Activated CD8-positive, alpha-beta memory T cell treated with anti-CD3 and anti-CD28 coated beads for 1 hour (primary cell): ENCODE data around the gene PLK5.
"Not testable (repeated sequence)": the region's sequence is repeated elsewhere in the genome, so short reads cannot be mapped to it uniquely, and the experiment has no call there.

Experiments used
- DNase-seq, 2 donors: peaks; one replicate each; pipeline ENCODE4 v3.0.0-alpha.2; 2020; ENCODE audit warnings: low read depth in 1 of 2; ENCODE audit errors: extremely low read depth in 1 of 2

The PLK5 gene

DNA sequence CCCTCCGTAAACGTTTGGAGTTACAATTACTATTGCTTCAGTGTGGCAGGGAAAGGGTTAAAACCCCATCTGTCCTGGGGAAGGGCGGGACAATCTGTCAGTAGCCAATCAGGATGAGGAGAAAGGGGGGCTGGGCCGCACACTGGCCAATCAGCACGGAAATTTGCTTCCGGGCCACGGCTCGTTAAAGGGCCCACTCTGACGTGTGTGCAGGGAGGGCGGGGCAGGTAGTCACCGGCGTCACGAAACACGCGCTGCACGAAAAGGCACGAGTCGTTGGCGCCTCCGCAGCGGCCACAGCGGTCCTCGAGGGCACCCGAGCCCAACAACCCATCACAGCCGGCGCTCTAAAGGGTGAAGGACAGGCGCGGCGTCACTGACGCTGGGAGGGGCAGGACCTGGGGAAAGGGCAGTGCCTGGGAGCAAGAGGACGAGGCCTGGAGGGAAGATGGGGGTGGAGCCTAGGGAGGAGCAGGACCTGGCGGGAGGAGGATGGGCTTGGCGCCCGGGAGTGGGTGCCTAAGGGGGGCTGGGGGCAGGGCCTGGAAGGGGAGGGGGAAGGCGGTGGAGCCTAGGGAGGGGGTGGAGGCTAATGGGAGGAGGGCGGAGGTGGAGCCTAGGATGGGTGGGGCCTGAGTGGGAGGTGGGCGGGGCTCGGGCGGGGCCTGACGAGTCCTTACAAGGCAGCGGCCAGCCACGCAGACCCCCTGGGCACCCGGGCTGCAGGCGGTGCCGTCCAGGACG is 15.9 kb upstream of the PLK5 start:
- DNase-seq: peak; percentile 79 to 87

DNA sequence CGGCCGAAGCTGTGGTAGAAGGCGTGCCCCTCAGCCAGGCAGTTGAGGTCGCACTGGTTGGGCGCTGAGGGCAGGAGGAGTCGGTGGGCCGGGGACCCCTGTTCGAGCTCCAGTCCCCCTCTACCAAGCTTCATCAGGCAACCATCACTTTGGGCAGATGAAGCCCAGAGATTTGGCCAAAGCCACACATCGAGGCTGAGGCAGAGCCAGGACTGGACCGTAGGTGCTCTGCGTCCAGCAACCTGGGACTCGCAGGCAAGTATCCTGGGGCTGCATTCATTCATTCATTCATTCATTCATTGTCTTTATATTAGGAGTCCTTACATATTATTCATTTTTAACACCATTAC is 15.4 kb upstream of the PLK5 start:
- no peak for DNase-seq

DNA sequence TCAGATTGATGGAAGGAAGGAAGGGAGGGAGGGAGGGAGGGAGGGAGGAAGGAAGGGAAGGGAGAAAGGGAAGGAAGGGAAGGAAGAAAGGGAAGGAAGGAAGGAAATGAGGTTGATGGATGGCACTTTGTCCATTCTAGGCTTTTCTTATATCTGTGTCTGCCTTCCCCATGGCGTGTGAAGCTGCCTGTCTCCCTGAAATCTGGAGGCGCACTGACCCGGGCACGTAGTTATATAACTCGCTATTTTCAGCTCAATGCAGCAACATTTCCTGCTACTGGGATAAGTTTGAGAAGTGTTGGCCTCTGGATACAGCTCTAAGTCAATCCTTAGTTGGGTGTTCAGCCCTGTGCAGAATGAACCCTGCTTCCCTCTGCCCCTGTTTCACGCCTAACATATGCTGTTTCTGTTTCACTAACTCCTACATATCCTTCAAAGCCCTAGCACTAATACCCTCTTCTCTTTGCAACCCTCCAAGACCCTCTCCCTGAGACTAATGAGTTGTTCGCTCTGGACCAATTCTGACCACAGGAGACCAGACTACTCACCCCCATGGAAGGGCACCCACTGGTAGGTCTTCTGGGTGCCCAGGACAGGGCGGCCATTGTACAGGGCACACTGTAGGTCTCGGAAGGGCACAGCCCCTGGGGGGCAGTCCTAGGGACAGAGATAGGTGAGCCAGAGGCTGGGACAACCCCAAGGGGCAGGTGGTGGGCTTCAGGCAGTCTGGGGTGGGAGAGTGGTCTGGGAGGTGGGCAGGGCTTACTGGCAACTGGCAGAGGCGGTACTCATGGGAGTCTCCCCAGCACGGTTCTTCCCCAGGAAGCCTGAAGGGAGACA is 14.1 kb upstream of the PLK5 start:
- no peak for DNase-seq

- DNase-seq: no peak
Measured at GRCh38 chr19:1510442-1510806, 13.5 kb upstream of the PLK5 start.

- no peak for DNase-seq
Measured at GRCh38 chr19:1510807-1511206, 13.1 kb upstream of the PLK5 start.

DNA sequence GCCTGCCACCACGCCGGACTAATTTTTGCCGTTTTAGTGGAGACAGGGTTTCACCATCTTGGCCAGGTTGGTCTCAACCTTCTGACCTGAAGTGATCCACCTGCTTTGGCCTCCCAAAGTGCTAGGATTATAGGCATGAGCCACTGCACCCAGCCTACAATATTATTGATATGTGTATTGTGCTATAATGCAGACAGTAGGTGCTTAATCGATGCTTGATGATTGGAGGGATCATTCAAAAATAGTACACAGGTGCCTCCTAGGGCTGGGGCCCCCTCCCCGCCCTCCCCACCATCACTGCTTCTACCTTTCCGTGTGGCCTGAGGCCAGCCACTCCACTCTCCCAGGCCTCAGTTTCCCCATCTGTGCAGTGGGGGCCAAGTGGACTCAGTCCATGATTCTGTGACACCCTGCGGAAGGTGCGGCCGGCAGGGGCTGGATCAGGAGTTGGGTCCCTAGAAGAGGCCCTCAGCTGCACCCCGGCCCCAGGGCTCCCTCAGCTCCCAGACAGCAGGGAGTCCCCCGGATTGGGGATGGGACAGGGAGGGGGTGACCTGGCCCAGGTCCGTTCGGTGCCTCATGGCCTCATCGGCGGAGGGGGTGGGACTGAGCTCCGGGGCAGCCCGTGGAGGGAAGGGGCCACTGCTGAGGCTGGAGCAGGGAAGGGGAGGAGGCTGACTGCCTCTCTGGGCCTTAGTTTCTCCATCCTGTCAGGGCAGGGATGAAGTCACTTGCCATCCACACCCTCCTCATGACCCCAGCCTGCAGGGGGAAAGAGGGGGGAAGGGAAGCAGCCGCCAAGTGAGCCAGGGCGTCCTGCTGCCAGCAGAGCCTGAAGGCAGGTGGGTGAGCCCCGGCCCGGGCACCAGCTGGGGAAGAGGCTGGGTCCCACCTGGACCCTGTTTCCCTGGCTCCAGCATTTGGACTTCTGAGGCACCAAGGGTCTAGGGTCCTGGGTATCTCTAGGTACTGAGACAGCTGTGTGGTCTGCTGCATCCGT is 12.3 kb upstream of the PLK5 start:
- no peak for DNase-seq

GRCh38 chr19:1512671-1513498 is 11.0 kb upstream of the PLK5 start, which contains the start of gene ADAMTSL5:
Gene ADAMTSL5 (minus strand): TSS chr19:1513019. CDS start chr19:1510943, 2,076 bp downstream.
- peak in 1 of 2 donors; percentile 47 for DNase-seq

DNA sequence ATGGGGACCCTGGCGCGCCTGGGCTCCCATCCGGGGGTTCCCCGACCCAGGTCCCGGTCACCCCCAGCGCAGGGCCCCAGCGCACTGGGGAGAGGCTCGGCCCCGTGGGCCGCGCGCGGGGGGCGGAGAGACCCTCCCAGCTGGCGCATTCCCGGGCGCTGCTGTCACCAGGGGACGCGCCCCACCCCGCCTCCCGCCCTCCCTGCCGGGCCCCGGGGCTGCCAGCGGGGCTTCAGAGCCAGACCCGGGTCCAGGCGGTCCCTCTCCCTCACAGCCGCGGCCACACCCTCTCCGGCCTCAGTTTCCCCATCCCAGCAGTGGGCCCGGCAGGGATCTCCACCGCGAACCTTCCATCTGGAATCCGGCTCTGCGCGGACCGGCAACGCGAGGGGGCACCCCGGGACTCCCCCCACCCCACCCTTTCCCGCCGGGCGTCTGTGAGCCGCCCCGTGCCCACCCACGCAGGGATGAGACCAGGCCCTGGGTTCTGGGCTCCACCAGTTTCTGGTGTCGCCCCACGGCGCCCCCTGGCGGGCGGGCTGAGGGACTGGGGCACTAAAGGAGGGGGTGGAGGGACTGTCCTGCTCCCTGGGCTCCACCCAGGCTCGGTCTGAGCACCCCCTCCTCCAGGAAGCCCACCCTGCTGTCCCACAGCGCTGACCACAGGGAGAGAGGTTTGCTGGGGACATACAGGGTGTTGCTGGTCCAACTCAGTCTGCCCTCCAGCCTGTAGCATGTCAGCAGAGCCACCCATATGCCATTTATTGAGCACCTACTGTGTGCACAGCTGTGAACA is 10.2 kb upstream of the PLK5 start:
- DNase-seq: peak in 1 of 2 donors; percentile 62

GRCh38 chr19:1514295-1514661 is 9.6 kb upstream of the PLK5 start:
- DNase-seq: no peak

DNA sequence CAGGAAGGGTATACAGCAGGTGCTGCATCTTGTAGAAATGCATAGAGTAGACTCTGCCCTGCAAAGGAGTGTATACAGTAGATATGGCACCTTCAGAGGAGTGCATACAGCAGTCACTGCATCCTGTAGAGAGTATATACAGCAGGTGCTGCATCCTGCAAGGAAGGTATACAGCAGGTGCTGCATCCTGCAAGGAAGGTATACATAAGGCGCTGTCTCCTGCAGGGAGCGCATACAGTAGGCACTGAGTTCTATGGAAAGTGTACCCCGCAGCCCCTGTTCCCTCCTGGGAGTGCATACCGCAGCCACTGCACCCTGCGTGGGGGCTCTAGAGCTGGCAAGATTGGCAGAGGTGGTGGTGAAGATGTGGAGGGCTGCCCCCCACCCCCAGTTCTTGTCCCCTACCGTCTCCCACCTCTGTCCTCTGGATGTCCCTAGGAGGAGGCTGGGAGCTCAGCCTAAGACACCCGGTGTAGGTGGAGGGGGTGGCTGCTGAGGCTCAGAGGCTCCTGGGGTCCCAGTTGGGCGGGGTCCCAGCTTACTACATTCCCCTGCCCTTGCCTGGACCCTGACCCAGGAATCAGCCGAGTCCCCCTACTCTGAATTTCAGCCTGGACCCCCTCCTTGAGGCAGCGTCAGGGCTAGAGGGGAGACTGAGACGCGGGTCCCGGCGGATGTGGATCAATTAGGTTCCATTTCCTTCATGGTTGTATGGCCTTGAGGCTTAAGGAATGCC is 8.7 kb upstream of the PLK5 start:
- DNase-seq: no peak

- no peak for DNase-seq
Measured at GRCh38 chr19:1516395-1516753, 7.5 kb upstream of the PLK5 start.

DNA sequence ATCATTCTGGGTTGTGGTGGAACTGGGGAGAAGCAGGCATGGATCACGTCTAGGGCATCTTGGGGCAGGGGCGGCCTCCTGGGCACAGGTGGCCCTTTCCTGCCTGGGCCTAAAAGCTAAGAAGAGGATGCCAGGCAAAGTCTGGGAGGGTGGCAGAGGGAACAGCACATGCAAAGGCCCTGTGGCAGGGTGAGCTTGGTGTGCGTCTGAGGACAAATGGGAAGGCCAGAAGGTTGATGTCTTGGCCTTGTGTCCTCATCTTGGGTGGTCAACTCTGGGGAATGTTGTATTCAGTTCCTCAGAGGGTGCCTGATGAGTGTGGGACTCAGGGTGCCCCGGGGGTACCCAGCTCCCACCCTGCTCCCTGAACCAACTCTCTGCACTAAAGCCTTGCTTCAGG is 5.4 kb upstream of the PLK5 start:
- no peak for DNase-seq

DNA sequence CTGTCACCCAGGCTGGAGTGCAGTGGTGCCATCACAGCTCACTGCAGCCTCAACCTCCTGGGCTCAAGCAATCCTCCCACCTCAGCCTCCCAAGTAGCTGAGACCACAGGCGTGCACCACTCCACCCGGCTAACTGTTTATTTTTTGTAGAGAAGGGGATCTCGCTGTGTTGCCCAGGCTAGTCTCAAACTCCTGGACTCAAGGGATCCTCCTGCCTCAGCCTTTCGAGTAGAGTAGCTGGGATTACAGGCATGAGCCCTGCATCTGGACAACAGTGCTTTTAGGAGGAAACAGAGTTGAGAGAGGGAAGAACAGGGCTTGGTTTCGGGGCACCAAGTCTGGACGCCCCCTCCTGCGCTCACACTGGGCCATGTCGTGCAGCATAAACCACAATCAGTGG is 4.1 kb upstream of the PLK5 start:
- DNase-seq: not testable (repeated sequence)

- DNase-seq: no peak
Measured at GRCh38 chr19:1520203-1520780, 3.6 kb upstream of the PLK5 start.

GRCh38 chr19:1521636-1522035 is 2.2 kb upstream of the PLK5 start:
- DNase-seq: no peak

DNA sequence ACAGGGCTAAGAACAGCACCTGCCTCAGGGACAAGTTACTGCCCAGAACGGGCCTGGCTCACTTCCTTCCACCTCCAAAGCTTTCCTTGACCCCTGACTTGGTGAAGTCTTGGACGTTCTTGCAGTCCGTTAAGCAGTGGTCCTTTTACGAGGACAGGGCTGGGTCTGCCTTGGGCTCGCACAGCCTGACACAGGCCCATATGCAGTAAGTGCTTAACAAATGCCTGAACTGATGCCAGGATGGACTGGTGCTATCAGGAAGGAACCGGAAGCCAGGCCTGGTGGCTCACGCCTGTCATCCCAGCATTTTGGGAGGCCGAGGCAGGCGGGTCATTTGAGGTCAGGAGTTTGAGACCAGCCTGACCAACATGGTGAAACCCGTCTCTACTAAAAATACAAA is 1.8 kb upstream of the PLK5 start:
- DNase-seq: no peak

DNA sequence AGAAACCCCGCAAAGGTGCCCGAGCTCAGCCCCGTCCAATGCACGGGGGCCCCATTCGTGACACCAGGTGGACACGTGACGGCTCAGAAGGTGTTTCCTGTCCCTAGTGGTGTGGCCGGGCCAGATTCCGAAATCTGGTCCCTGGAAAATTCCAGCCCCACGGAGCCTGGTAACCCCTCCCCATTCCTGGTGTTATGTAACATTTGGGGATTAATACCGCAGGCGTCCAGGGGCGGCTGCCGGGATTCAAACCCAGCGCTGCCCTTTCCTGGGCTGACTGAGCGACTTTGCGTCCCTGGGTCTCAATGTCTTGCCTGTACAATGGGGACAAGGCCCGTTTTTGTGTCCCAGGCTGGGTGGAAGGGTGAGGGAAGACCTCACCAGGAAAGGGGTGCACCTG is 1.0 kb upstream of the PLK5 start:
- no peak for DNase-seq

GRCh38 chr19:1524287-1524971 is 552 bp downstream of the PLK5 start:
- no peak for DNase-seq
